HG03139 (cell line): ENCODE measurements around the gene IQSEC1.

Source experiments
- ATAC-seq: cut with Tn5 transposase; IDR thresholded peaks from one replicate; pipeline ENCODE4 v1.9.1; 2021; ENCODE audit not compliant: unreplicated experiment

The IQSEC1 gene

GRCh38 chr3:13005301-13005700 lies 67.9 kb downstream of the IQSEC1 start:
- no peak for ATAC-seq

GRCh38 chr3:13004376-13004775 lies 68.9 kb downstream of the IQSEC1 start:
- ATAC-seq = no peak

DNA sequence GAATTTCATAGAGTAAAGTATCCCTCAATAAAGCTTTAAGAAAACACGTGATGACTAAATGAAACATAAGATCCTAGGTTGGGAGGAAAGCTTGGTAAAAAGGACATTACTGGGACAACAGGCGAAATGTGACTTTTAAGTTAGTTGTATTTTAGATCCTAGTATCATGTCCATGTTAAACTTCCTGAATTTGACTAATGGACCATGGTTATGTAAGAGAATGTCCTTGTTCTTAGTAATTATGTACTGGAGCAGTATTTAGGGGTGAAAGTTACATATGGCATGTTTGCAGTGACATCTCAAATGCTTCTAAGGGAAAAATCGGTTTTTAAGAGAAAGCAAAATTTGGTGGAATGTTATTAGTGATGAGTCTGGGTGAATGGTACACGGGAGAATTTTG lies 69.6 kb downstream of the IQSEC1 start:
- ATAC-seq = no peak

- ATAC-seq = no peak
These were observed 70.7 kb downstream of the IQSEC1 start for GRCh38 chr3:13002398-13003124.

DNA sequence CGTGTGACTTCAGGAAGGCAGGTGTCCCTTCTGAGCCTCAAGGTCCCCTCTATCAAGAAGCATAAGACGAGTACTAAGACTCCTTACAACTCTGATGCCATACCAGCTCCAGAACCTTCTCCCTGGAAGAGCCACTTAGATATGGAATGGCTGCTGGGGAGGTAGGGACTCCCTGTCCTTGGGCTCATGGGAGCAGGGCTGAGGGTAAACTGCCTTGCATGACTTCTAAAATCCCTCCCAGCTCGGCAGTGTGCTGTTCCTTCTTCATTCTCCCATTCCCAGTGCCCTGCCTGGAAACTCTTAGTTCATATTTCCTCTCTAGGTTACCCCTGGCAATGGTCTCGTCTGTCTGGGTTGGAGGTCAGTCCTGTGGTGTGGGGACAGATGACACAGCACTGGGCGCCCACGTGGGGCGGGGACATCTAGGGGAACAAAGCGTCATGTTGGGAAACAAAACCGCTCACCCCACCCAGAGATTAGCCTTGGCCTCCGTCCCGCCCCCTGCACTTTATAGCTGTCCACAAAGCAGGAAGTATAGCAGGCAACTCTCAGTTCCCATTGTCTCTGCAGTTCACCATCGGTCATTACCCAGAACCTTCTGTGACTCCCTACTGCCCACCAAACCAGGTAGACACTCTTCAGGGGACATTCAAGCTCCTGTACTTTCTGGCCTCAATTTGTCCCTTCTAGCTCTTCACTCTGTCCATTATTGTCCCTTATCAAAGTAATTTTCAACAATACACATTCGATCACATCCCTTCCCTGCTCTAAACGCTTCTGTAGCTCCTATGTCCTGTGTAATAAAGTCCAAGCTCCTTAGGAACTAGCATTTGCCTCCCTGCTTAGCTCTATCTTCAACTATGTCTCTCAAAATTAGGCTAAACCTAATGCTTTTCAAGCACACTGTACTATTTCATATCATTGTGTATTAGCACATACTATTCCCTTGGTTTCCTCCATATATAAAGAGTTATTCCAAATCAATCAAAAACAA lies 73.8 kb downstream of the IQSEC1 start:
- peak; percentile 39 for ATAC-seq

GRCh38 chr3:12998648-12999047 lies 74.6 kb downstream of the IQSEC1 start:
- ATAC-seq = no peak

DNA sequence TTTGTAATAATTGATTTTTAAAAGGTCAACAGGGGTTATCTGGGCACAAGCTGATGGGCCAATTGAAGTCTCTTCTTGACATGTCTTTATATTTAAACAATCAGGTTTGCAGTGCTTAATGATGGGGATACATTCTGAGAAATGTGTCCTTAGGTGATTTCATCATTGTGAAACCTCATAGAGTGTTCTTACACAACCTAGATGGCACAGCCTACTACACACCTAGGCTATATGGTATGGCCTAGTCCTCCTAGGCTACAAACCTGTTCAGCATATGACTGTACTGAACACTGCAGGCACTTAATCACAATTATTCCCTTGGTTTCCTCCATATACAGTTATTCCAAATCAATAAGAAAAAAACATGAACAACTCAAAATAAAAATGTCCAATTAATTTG lies 75.8 kb downstream of the IQSEC1 start:
- ATAC-seq = no peak

DNA sequence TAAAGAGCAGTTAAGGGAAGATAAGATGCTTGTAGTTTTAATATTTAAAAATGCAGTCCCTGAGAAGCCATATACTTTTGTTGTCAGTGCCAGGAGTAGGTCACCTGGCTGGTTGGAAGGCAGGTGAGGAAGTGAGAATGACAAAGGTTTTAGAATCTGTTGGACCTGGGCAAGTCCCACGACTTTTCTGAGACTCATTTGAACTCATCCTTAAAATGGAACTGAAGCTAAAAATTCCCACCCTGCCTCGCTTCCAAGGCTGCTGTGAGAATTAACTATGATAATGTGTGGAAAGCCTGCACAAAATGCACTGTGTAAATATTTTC lies 77.1 kb downstream of the IQSEC1 start:
- no peak for ATAC-seq

GRCh38 chr3:12995389-12996180 lies 77.6 kb downstream of the IQSEC1 start:
- no peak for ATAC-seq

DNA sequence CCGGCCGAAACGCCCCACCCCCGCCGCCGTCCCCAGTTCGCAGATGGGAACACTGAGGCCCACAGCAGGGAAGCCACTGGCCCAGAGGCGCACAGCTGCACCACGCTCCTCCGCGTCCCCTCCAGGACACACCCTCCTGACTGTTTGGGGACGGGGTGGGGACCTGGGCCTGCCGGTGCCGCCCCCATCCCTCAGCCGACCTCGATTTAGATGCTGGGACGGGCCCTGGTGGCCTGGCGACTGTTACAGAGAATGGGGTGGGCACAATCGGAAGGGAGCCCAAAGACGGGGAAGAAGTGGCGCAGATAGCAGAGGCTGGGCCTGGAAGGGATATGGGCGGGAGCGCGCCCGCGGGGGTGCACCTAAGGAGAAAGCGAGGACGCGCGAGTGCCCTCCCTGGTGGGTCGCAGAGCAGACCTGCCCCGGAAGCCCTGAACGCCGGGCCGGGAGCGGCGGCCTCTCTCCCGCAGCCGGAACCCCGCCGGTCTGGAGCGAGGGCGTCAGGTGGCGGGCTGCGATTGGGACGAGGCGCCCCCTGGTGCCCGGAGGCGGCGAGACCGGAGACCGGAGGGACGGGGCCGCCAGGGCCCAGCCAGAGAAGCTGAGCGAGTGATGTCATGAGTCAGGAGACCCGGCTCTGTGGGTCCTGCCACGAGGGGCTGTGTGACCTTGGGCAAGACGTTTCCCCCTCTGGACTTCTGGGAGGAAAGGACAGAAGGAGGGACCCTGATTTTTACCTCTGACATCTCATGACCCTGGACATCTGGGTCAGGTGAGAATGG lies 78.4 kb downstream of the IQSEC1 start:
- ATAC-seq = peak; percentile 55

- ATAC-seq = no peak
These were observed 78.9 kb downstream of the IQSEC1 start for GRCh38 chr3:12994357-12994606.

DNA sequence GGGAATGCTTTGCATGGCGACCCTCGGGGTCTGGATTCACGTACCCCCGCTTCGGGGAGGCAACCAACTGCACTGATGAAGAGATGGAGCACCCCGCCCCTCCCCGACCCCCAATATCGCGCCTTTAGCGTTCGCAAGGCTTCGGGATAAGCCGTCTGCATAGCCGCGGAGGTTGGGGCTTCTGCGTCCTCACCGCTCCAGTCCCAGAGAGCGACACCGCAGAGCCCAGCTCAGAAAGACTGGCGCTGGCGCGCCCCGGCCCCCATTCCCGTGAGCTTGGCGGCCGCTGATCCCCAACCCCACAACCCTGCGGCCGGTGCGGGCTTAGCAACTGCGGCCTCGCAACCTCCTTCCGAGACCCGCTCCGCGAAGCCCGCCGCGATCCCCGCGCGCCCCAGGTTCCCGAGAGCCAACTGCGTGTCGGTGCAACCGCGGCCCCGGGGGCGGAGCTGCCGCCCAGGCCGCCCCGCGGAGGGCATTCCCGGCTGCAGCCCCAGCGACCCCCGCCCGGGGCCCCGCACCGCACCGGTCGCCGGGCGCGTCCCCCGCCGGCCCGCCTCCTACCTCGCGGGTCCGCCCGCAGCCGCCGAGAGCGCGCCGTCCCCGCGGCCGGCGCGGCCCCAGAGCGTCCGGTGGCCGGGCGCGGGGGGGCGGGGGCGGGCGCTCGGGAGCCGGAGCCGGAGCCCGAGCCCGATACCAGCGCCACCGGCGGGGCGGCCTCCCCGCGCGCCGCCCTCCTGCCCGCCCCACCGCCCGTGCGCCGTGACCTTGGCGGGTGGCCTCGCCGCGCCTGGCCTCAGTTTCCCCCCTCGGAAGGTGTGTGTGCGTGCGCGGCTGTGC lies 79.5 kb downstream of the IQSEC1 start:
- ATAC-seq = no peak

- no peak for ATAC-seq
These were observed 80.4 kb downstream of the IQSEC1 start for GRCh38 chr3:12992629-12993516.

DNA sequence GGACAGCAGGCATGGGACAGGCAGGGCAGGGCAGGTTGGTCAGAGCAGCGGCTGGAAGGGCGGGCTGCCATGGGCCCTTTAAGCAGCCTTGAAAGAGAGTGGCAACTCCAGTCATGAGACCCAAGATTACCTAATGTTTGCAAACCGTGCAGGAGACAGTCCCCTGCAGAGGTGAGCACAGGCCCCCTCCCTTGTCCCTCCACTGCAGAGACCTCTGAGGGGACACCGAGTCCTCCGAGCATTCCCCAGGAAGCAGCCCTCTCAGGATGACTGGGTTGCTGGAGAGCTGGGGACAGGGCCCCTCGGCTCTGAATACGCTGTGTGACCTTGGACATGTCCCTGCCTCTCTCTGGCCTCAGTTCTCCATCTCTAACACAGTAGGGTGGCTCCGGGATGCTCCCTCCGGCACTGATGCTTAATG lies 81.4 kb downstream of the IQSEC1 start:
- no peak for ATAC-seq

DNA sequence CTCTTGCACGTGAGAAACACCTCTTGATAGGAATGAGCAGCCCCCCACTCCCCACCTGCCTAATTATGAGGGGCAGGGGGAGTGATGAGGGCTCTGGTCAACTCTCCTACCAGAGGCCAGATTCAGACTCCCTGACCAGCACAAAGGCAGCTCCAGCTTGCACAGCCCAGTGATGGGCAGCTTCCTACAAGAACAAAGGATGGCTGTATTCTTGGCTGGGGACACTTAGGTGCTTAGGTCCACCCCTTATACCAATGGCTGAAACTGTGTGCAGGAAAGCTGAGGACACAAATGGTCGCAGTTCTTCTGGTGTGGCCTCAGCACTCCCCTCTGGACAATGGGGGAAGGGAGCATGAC lies 81.8 kb downstream of the IQSEC1 start:
- ATAC-seq = no peak

- no peak for ATAC-seq
These were observed 82.3 kb downstream of the IQSEC1 start for GRCh38 chr3:12990781-12991480.

- no peak for ATAC-seq
These were observed 82.9 kb downstream of the IQSEC1 start for GRCh38 chr3:12990306-12990705.

DNA sequence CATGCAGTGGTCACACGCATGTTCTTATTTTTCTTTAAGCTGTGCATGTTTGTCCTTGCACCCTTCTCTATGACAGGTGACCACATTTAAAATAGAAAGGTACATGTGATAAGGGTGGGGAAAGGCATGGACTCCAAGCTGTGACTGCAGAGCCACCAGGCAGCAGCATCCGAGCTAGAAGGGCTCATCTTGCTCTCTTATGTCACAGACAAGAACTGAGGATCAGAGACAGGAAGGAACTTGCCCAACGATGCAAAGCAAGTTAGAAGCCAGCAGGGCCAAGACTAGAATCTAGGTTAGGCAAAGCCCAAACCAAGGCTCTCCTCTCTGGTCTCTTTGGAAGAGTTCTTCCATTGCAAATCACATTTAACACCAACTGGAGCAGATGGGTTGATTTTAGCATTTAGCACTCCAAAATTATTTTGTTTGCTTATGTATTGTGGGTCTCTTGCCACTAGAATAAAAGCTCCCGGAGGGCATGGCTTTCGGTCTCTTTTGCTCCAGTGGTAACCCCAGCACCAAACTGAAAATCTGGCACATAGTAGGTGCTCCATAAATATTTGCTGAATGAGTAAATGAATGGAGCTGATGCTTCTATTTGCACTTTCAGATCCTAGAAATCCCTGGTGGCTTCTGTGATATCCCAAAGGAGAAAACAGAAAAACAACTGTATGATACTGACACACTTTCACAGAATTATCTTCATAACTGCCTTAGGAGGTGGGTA lies 84.3 kb downstream of the IQSEC1 start:
- ATAC-seq = no peak
